ENCODE measurements around the gene C6orf132.

Gene C6orf132, protein sequence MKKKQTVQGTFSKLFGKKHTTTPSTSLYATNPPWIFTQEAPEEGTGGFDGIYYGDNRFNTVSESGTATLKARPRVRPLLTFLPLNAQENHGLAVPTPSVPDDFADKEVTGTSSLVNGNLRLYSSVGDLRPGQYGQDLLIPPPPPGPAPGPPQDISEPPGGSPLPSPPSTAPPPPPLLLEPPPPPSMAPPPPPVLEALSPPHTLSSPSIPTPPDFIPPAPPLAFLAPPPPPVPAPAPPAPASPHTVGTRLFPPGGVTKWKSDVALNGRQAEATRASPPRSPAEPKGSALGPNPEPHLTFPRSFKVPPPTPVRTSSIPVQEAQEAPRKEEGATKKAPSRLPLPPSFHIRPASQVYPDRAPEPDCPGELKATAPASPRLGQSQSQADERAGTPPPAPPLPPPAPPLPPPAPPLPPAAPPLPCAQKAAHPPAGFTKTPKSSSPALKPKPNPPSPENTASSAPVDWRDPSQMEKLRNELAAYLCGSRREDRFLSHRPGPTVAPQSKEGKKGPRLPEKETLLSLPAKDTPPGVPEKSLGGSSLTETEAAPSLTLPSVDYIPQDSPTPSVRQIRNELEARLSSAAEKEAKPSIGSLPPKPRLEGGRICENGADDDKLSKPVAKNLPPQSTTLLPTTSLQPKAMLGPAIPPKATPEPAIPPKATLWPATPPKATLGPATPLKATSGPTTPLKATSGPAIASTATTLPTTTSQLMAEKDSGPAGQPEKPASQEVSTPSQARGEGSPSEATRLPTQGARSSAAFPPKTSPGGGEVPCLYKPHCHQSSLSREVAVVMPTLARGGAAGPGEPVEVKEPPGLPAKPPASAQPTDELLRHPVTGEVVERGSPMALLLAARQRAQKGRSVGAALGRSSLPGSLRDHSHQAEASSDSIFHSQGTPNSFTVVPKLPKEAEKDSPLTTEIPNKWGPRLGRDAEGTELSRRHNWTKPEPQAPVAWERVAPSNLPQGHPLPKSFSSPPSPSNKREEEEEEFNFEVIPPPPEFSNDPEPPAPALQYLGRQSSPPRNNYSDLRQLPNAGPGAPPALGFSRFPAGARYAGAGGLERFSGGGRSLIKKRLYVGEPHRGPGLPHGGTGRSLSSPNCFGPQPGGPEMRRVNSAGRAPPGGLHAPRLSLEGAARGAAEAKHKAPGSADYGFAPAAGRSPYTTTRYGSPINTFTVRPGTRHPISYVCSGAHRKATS

DNA sequence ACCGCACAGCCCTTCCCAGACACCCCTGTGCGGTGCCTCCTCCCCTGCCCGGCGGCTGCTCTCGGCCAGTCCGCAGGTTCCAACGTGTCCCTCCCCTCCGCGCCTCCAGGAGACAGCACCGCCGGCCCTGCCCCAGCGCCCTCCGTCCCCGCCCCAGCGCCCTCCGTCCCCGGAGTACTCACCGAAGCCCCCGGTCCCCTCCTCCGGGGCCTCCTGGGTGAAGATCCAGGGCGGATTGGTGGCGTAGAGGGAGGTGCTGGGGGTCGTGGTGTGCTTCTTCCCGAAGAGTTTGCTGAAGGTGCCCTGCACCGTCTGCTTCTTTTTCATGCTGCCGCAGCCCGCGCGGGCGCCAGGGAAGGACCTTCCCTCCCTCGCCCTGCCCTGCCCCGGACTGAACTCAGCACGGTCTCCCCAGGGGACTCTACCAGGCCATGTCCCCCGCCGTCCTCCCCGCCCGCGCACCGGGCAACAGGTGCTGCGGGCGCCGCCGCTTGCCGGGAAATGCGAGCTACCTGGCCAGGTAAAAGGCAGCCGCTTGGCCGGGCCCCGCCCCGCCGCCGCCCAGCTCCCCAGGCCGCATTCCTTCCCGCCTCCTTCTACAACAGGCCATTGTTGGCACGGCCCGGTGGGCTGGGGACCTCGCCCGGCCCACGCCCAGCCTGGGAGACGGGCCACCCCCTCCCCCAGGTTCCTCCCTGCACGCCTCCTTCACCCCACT lies at the start of gene C6orf132:
Gene C6orf132, minus strand, starts transcription at position 503 of the 718 bp plus-strand sequence. Its CDS starts 176 bp downstream, at position 327.
- H3K9me3 Mint-ChIP-seq = no peaks in the 10 kb centered on the region
- peak within 1 kb of the TSS; percentile 18 to 88 (median 39) for H3K27ac Mint-ChIP-seq
- no peaks in the 10 kb centered on the region for H3K36me3 Mint-ChIP-seq (ENCODE audit: low read depth)
- peaks cover 37% of the 10 kb centered on the region for H3K27me3 Mint-ChIP-seq (ENCODE audit: low read depth)
- H3K4me1 Mint-ChIP-seq = peaks cover 28% of the 10 kb centered on the region
- peak within 1 kb of the TSS; percentile 69 to 79 (median 75) for H3K4me3 Mint-ChIP-seq
- TF ChIP-seq, protein P1, sequence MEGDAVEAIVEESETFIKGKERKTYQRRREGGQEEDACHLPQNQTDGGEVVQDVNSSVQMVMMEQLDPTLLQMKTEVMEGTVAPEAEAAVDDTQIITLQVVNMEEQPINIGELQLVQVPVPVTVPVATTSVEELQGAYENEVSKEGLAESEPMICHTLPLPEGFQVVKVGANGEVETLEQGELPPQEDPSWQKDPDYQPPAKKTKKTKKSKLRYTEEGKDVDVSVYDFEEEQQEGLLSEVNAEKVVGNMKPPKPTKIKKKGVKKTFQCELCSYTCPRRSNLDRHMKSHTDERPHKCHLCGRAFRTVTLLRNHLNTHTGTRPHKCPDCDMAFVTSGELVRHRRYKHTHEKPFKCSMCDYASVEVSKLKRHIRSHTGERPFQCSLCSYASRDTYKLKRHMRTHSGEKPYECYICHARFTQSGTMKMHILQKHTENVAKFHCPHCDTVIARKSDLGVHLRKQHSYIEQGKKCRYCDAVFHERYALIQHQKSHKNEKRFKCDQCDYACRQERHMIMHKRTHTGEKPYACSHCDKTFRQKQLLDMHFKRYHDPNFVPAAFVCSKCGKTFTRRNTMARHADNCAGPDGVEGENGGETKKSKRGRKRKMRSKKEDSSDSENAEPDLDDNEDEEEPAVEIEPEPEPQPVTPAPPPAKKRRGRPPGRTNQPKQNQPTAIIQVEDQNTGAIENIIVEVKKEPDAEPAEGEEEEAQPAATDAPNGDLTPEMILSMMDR (IDR thresholded peaks at IDR 0.05; ENCODE audit: unreplicated experiment in 3 of 3) = no peak

DNA sequence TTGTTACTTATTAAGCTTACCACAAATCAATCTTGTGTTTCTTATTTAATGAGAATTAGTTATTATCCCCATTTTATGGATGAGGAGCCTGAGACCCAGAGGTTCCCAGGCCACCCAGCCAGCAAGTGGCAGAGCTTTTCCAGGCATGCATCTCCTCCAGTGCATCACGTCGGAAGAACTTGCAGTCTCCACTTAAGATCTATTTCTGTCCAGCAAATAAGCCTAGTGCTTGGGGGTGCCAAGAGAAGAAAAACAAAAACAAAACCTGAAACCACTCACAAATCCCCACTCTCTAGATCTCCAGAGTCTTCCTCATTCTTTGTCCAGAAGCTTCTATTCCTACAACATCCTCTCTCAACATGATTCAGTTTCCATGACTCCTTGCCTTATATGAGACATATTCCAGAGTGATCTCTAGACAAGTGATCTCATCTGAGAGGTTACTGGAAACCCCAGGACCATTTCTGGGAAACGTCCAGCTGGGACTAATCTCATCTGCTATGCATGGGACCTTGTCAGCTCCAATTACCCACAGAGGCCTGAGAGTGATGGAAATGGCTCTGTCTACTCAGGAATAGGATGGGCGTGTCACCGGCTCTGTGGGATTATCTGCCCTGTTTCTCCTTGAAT lies 48.2 kb upstream of the C6orf132 start:
- Mint-ChIP-seq H3K27me3 (ENCODE audit: low read depth) (no peaks in the 10 kb centered on the region), H3K27ac (peak overlapping the region in 1 of 3 experiments; percentile 26), H3K36me3 (ENCODE audit: low read depth) (no peaks in the 10 kb centered on the region), H3K4me3 (no peak overlapping the region), H3K4me1 (peaks cover 15% of the 10 kb centered on the region), H3K9me3 (no peaks in the 10 kb centered on the region)
- TF ChIP-seq, protein P1 (IDR thresholded peaks at IDR 0.05; ENCODE audit: unreplicated experiment in 3 of 3) = no peak

GRCh38 chr6:42188406-42188805 lies 46.0 kb upstream of the C6orf132 start:
- H3K4me1 Mint-ChIP-seq = peaks cover 19% of the 10 kb centered on the region
- no peaks in the 10 kb centered on the region for H3K36me3 Mint-ChIP-seq (ENCODE audit: low read depth)
- no peaks in the 10 kb centered on the region for H3K9me3 Mint-ChIP-seq
- TF ChIP-seq, protein P1 (IDR thresholded peaks at IDR 0.05; ENCODE audit: unreplicated experiment in 3 of 3) = no peak
- H3K27ac Mint-ChIP-seq = no peak overlapping the region
- no peaks in the 10 kb centered on the region for H3K27me3 Mint-ChIP-seq (ENCODE audit: low read depth)
- no peak overlapping the region for H3K4me3 Mint-ChIP-seq

GRCh38 chr6:42185597-42185996 lies 43.2 kb upstream of the C6orf132 start:
- Mint-ChIP-seq H3K27me3 (ENCODE audit: low read depth) (no peaks in the 10 kb centered on the region), H3K4me3 (no peak overlapping the region), H3K9me3 (no peaks in the 10 kb centered on the region), H3K4me1 (peaks cover 11% of the 10 kb centered on the region), H3K27ac (peak overlapping the region; percentile 15 to 51 (median 33)), H3K36me3 (ENCODE audit: low read depth) (no peaks in the 10 kb centered on the region)
- TF ChIP-seq, protein P1 (IDR thresholded peaks at IDR 0.05; ENCODE audit: unreplicated experiment in 3 of 3) = no peak

- Mint-ChIP-seq H3K27me3 (ENCODE audit: low read depth) (no peaks in the 10 kb centered on the region), H3K4me3 (no peak overlapping the region), H3K27ac (no peak overlapping the region), H3K36me3 (ENCODE audit: low read depth) (no peaks in the 10 kb centered on the region), H3K4me1 (peaks cover 9% of the 10 kb centered on the region), H3K9me3 (no peaks in the 10 kb centered on the region)
- TF ChIP-seq, protein P1 (IDR thresholded peaks at IDR 0.05; ENCODE audit: unreplicated experiment in 3 of 3) = no peak
Measured at GRCh38 chr6:42184475-42184874, 42.1 kb upstream of the C6orf132 start.
